Measurements from ENCODE around the gene BPIFB6.
A peak's percentile ranks its signal among the peaks of the same experiment; 100 is the strongest.

Gene BPIFB6

GRCh38 chr20:33031531-33031930, at the start of gene BPIFB6:
Gene BPIFB6, plus strand, starts transcription at chr20:33031648. Its CDS starts 0 bp downstream, at chr20:33031648.
- DNase-seq (ENCODE audit: low spot score), result no peak

GRCh38 chr20:32982617-32983458, 48.6 kb upstream of the BPIFB6 start:
- DNase-seq (ENCODE audit: low spot score), result peak; percentile 62

GRCh38 chr20:32983459-32984112, 47.9 kb upstream of the BPIFB6 start:
- no peak for DNase-seq (ENCODE audit: low spot score)

GRCh38 chr20:32984196-32984595, 47.3 kb upstream of the BPIFB6 start:
- DNase-seq (ENCODE audit: low spot score), result no peak

GRCh38 chr20:32984631-32985354, 46.7 kb upstream of the BPIFB6 start:
- DNase-seq (ENCODE audit: low spot score), result no peak

- DNase-seq (ENCODE audit: low spot score), result no peak
Observed at GRCh38 chr20:32985596-32985995, 45.9 kb upstream of the BPIFB6 start.

GRCh38 chr20:32986331-32986966, 45.0 kb upstream of the BPIFB6 start:
- no peak for DNase-seq (ENCODE audit: low spot score)

GRCh38 chr20:32987044-32987825, 44.2 kb upstream of the BPIFB6 start:
- no peak for DNase-seq (ENCODE audit: low spot score)

GRCh38 chr20:32988008-32988407, 43.4 kb upstream of the BPIFB6 start:
- DNase-seq (ENCODE audit: low spot score), result no peak

- DNase-seq (ENCODE audit: low spot score), result no peak
Observed at GRCh38 chr20:32989507-32990283, 41.8 kb upstream of the BPIFB6 start.

- DNase-seq (ENCODE audit: low spot score), result no peak
Observed at GRCh38 chr20:32990426-32990825, 41.0 kb upstream of the BPIFB6 start.

GRCh38 chr20:32991383-32991782, 40.1 kb upstream of the BPIFB6 start:
- DNase-seq (ENCODE audit: low spot score), result no peak

- no peak for DNase-seq (ENCODE audit: low spot score)
Observed at GRCh38 chr20:32991792-32992641, 39.4 kb upstream of the BPIFB6 start.

- DNase-seq (ENCODE audit: low spot score), result no peak
Observed at GRCh38 chr20:32993496-32994050, 37.9 kb upstream of the BPIFB6 start.

GRCh38 chr20:32995802-32996201, 35.6 kb upstream of the BPIFB6 start:
- no peak for DNase-seq (ENCODE audit: low spot score)

- DNase-seq (ENCODE audit: low spot score), result no peak
Observed at GRCh38 chr20:32997431-32997830, 34.0 kb upstream of the BPIFB6 start.

GRCh38 chr20:32999603-33000250, 31.7 kb upstream of the BPIFB6 start:
- DNase-seq (ENCODE audit: low spot score), result no peak

GRCh38 chr20:33000802-33001466, 30.5 kb upstream of the BPIFB6 start:
- DNase-seq (ENCODE audit: low spot score), result no peak

Data from D341Med (cell line).